GM20431 (cell line): Measurements from ENCODE around the gene KRTAP23-1.

Source experiments
- in situ Hi-C: fragments of 300-500 bp; cut with MseI, MboI; formaldehyde crosslinking; loops from one replicate; pipeline ENCODE4 v1.15.0; 2020; ENCODE audit warnings: low sequenced_read_pairs; ENCODE audit not compliant: unreplicated experiment

Gene KRTAP23-1

DNA sequence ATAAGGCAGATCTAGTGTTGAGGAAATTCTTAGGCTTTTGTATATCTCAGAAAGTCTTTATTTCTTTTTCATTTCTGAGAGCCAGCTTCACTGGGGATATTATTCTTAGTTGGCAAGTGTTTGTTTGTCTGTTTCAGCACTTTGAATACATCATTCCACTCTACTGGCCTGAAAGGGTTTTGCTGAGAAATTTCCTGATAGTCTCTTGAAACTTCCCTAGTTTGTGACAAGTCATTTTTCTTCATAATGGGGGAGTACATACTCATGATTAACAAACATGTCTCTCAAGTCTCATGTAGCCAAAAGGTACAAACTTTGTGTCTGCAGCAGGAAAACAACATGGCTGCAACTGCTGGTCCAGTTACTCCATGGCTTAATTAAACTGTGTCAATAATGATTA, 22.0 kb downstream of the KRTAP23-1 start:
- in situ Hi-C loops, result loop anchor here (25.0 kb wide), 1 partner anchor 761 kb away; no protein-coding TSS in a partner anchor

DNA sequence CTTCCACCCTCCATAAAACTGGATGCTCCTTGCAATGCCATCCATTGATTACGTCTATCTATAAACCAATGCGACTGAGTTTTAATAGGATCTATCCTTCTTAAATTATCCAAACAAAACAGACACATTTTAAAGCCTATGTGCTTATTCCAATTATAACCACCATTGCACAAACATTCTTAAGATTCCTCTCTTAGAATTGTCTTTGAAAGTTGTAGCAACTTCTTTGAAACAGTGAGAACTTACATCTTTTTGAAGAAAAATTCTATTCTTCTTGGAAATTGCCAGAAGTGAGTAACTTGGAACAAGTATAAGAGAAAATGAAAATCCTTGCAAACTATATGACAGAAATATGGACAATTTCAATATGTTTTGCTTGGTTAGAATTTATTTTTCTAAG, 28.2 kb downstream of the KRTAP23-1 start, which contains the start of gene KRTAP26-1:
KRTAP26-1 (minus strand) TSS at position 101 of the 400 bp plus-strand sequence. CDS start 280 bp downstream, outside the sequence.
- in situ Hi-C loops, result no loop called here

DNA sequence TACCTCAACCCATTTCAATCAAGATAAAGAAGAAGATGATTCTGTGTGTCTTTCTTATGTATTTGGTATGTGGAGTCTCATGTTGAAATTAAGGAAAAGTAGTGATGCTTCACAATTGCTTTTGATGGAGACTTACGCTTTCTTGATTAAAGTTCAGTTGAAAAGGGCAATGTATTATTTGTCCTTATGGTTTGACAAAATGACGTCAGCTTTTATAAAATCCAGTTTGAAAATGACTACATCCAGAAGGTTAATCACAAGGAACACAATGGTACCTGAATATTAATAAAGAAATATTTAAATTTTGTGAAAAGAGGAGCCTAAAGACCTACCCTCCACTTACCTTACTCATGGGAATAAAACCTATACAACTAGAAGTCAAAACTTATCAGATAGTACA, 32.7 kb downstream of the KRTAP23-1 start:
- in situ Hi-C loops, result no loop called here

DNA sequence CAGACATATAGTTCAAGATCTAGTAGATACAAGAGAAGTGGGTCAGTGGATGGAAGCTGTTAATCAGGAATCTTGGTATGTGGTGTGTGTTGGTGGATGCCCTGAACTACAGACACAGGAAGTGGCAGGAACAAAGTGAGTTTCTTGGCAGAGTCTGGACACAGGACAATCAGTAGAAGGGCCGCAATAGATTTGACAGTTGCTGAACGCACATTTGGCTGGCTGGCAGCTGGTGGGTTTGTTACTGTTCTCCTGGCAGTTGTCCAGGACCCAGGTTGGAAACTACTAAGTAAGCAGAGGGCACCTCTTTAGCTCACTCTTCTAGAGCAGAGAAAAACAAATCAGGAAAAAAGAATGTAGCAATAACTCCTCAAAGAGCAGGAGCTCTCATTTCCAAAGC, 41.5 kb downstream of the KRTAP23-1 start:
- in situ Hi-C loops, result no loop called here

DNA sequence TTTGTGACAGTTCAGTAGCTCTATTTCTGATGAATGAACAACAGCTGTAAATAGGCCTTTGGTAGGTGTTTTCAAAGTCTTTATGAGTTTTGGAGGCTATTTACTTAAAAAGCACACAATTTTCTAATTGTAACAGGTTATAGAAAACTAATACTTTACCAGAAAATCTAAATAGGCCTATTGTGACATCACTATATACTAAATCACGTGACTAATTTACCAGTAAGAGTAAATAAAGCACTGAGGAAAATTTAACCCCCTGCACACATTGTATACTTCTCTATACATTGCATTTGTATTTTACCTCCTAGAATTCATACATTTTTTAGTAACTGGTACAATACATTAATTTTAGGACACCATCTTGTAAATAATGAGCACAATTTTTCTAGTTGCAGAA, 43.3 kb downstream of the KRTAP23-1 start:
- in situ Hi-C loops, result no loop called here
